ENCODE measurements around the gene C17orf107.

GRCh38 chr17:4862720-4863119 is 36.6 kb upstream of the C17orf107 start:
- TF ChIP-seq CTCF (IDR thresholded peaks at IDR 0.05) (no peak), POLR2A (IDR thresholded peaks at IDR 0.05) (no peak)
